GM19467 (cell line): Measurements from ENCODE around the gene METTL16.
"Not testable (repeated sequence)": the region's sequence is repeated elsewhere in the genome, so short reads cannot be mapped to it uniquely, and the experiment has no call there.

Source experiments
- ATAC-seq: cut with Tn5 transposase; IDR thresholded peaks from one replicate; pipeline ENCODE4 v1.9.1; 2021; ENCODE audit warnings: mild to moderate bottlenecking, moderate library complexity; ENCODE audit not compliant: unreplicated experiment

Gene METTL16, protein sequence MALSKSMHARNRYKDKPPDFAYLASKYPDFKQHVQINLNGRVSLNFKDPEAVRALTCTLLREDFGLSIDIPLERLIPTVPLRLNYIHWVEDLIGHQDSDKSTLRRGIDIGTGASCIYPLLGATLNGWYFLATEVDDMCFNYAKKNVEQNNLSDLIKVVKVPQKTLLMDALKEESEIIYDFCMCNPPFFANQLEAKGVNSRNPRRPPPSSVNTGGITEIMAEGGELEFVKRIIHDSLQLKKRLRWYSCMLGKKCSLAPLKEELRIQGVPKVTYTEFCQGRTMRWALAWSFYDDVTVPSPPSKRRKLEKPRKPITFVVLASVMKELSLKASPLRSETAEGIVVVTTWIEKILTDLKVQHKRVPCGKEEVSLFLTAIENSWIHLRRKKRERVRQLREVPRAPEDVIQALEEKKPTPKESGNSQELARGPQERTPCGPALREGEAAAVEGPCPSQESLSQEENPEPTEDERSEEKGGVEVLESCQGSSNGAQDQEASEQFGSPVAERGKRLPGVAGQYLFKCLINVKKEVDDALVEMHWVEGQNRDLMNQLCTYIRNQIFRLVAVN

DNA sequence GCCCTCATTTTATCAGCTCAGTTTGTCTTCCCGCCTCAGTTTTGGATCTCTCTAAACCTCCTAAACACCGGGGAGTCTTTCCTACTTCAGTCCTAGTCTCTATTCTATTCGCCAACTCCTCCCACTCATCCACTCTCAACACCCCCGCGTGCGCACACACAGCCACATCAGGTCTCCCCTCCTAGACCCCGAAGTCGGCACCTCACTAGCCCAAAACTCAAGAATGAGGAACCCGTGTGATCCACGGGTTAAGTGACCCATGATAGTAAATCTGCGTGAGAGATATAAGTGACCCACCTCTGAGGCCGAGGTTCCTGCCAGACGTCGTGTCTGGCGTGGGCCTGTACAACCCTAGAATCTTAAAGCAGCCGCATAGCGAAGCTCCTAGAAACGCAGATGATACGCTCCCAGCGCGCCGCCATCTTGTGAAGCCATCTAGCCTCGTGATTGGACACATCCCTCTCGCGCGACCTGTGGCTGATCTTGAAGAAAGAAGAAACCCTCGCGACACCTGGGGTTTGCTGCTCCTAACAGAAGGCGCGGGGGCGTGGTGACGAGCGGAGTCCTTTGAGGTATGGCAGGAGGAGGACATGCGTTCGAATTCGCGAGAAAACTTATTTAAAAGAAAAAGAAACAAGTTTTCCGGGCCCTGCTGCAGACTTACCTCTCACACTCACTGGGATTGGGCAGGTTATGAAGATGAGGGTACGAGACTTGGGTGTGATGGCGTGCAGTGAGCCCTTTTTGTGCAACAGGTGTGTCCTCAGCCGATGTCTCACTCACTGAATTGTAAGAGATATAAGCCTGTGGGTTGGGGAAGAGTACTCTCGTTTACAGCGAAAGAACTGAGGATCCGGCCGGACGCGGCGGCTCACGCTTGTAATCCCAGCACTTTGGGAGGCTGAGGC is at the start of gene METTL16:
TSS of gene METTL16 (minus strand) at position 427 of the 908 bp plus-strand sequence. CDS start 9,557 bp downstream, outside the sequence.
- peak; percentile 95 for ATAC-seq

DNA sequence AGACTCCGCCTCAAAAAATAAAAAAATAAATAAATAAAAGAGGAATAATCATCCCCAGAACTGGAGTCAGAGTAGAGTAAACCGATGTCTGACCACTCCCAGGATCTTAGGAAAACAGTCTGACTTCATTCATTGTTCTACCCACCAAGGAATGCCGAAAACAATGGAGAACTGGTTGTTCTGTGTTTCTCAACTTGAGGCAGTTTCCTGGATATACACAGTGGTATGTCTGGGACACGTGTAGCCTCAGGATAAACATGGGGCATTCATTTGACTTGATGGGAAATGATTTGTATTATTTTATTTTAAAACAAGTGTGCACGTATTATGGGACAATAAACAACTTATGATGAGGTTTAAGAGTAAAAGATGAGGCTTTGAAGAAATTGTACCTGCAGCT is 49.0 kb upstream of the METTL16 start:
- no peak for ATAC-seq

DNA sequence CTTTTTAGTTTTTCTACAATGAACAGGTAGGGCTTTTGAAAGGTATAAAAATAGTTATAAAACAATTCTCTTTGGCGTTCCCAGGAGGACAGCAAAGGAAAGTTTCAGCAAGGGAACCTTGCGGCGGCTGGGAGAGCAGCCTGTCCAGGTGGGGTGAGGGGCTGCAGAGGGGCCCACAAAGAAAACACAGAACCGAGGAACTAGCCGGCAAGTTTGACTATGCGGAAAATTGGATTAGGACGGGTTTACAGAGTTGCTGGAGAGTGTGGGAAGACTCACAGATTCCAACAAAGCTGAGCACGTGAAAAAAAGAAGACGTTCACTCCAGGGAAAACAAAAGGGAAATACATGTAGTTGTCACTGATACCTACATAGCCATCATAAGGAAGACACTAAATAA is 40.2 kb upstream of the METTL16 start:
- no peak for ATAC-seq

DNA sequence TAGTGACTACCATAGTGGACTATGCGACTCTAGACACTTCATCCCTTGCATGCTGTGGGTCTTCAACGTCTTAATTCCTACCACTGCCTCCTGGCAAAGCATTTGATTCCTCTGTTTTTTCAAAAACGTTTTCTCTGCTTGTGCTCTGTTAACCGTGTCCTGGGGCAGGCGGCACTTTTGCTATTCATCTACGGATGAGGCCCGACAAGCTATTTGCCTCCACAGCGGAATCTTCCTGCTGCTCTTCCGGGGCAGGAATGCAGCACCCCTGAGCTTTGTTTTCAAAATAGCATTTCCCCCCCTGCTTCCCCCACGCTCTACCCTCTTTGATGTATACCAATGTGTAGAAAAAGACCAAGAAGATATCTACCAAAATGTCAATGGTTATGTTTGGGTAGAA is 39.8 kb upstream of the METTL16 start:
- no peak for ATAC-seq

DNA sequence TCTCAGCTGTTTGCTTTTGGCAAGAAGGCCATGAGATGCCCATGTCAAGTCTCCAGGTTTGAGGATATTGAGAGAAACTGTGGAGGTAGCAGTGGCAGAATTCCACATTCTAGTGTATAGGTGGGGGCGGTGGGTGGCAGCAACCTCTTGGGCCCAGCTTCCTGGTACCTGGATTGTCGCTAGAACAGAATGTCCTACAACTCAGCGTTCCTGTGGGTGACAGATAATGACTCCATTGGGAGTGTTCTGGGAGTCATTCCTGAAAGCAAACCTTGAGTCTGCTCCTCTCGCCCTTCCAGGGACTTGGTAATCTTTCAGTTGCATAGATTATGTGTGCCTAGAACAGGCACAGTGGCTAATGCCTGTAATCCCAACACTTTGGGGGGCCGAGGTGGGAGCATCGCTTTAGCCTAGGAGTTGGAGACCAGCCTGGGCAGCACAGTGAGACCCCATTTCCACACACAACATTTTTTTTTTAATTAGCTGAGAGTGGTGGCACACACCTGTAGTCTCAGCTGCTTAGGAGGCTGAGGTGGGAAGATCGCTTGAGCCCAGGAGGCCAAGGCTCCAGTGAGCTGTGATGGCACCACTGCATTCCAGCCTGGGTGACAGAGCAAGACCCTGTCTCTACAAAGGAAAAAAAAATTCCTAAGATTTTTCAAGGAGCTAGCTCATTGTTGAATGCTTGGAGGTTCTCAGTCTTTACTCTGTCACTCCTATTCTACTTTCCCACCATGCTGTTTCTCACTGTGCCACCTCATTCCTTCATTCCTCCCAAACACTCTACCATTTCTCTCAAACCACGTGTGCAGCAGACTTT is 37.9 kb upstream of the METTL16 start:
- ATAC-seq: no peak

DNA sequence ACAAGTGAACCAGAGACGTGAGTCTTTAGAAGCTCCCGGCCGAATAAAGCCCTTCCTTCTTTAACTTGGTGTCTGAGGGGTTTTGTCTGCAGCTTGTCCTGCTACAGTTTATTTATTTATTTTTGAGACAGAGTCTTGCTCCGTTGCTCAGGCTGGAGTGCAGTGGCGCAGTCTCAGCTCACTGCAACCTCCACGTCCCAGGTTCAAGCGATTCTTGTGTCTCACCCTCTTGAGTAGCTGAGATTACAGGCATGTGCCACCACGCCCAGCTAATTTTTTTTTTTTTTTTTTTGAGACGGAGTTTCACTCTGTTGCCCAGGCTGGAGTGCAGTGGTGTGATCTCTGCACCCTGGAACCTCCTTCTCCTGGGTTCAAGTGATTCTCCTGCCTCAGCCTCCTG is 36.3 kb upstream of the METTL16 start:
- ATAC-seq: not testable (repeated sequence)

DNA sequence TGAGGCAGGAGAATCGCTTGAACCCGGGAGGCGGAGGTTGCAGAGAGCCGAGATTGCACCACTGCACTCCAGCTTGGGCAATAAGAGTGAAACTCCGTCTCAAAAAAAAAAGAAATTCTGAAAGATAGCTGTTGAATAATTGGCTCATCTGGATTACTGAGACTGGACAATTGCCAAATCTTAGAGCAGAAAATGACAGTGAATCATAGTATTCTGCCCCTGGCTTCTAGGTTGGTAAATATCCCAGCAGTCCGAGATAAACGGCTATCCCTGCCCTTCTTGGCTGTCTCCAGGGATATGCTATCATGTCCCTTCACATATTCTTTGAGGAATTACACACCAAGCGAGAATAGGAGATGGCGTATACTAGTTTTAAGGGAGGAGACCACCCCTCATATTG is 35.5 kb upstream of the METTL16 start:
- ATAC-seq: no peak

DNA sequence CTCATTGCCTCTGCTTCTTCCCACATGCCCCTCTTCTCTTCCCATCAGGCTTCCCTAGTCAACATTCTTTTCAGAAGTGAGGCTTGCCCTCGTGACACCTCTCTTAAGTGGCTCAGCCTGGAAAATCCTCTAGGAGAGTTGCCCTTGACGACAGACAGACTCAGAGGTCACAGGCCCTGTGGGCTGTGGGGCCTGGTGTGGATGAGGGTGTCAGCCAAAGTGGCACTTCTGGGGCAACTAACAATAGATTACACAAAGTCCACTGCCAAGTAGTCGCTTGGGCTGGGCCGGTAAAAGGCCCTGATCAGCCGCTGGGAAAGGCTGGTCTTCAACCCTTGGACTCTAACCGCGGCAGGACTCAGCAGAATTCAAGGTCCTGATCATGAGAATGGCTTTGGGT is 33.7 kb upstream of the METTL16 start:
- ATAC-seq: no peak

DNA sequence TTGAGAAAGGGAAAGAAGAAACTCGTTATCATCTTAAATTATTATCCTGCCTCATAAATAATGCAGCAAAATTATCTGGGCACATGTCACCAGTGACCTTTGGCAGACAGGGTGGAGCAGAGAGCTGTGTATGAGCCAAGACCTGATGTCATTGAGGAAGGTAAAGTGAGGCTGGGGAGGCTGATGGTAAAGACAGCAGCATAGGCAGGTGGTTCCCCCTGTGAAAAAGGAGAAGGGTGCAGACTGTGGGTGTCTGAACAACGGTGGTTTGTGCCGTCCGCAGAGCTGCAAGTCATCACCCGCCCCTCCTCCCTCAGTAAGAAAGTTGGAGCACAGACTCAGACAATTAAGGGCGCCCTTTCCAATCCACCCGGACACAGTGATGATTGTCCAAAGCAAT is 30.8 kb upstream of the METTL16 start:
- ATAC-seq: no peak

DNA sequence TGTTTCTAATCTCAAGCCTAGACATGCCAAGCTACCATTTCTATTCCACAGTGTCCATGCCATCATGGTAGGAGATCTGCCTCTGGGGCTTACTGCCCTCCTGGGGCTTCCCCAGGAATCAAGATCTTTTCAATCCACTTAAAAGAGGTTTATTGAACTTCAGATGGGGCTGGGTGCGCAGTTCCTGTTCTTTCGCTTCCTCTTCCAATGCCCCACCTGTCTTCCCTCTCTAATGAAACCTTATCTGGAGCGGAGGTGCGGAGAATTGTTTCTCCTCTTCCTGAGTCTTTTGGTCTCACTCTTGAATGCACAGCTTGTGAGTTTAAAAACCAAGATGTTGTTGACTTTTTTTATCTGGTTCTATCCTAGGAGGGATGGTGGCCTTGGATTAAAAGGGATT is 30.4 kb upstream of the METTL16 start:
- no peak for ATAC-seq

DNA sequence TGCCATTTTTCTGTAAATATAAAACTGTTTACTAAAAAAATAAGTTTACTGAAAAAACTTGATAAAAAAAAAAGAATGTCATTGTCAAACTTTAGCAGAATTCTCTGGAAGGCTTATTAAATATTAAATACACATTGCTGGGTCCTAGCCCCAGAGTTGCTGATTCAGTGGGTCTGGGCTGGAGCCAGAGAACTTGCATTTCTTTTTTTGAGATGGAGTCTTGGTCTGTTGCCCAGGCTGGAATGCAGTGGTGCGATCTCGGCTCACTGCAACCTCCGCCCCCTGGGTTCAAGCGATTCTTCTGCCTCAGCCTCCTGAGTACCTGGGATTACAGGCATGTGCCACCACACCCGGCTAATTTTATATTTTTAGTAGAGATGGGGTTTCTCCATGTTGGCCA is 25.9 kb upstream of the METTL16 start:
- ATAC-seq: not testable (repeated sequence)

DNA sequence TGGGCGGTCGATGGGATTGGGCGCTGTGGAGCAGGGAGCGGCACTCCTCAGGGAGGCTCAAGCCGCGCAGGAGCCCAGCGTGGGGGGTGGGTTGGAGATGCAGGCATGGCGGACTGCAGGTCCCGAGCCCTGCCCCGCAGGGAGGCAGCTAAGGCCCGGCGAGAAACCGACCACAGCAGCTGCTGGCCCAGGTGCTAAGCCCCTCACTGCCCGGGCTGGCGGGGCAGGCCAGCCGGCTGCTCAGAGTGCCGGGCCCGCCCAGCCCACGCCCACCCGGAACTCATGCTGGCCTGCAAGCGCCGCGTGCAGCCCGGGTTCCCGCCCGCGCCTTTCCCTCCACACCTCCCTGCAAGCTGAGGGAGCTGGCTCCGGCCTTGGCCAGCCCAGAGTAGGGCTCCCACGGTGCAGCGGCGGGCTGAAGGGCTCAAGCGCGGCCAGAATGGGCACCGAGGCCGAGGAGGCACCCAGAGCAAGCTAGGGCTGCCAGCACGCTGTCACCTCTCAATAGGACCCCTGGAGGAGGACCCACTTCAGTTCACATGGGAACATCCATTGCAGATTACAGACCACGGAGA is 20.5 kb upstream of the METTL16 start:
- no peak for ATAC-seq

DNA sequence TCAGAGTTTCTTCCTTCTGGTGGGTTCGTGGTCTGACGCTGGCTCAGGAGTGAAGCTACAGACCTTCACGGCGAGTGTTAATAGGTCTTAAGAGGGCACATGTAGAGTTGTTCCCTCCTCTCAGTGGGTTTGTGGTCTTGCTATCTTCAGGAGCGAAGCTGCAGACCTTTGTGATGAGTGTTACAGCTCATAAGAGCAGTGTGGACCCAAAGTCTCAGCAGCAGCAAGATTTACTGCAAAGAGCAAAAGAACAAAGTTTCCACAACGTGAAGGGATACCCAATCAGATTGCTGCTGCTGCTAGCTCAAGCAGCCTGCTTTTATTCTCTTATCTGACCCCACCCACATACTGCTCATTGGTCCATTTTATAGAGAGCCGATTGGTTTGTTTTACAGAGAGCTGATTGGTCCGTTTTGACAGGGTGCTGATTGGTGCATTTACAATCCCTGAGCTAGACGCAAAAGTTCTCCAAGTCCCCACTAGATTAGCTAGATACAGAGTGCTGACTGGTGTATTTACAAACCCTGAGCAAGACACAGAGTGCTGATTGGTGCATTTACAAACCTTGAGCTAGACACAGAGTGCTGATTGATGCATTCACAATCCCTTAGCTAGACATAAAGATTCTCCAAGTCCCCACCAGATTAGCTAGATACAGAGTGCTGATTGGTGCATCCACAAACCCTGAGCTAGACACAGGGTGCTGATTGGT is 19.7 kb upstream of the METTL16 start:
- ATAC-seq: not testable (repeated sequence)

DNA sequence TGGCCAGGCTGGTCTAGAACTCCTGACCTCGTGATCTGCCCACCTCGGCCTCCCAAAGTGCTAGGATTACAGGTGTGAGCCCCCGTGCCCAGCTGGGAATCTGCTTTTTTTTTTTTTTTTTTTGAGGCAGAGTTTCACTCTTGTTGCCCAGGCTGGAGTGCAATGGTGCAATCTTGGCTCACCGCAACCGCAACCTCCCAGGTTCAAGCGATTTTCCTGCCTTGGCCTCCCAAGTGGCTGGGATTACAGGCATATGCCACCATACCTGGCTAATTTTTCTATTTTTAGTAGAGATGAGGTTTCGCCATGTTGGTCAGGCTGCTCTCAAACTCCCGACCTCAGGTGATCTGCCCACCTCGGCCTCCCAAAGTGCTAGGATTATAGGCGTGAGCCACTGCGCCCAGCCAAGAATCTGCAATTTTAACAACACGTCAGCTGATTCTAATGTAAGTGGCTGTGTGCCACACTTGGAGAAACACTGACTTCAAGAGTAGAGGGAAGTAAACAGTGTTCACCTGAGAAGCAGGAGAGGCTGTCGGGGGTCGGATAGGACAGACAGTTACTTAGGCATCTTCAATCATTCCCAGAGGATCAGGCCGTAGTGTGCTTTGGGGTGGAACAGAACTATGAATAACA is 10.2 kb upstream of the METTL16 start:
- not testable (repeated sequence) for ATAC-seq

DNA sequence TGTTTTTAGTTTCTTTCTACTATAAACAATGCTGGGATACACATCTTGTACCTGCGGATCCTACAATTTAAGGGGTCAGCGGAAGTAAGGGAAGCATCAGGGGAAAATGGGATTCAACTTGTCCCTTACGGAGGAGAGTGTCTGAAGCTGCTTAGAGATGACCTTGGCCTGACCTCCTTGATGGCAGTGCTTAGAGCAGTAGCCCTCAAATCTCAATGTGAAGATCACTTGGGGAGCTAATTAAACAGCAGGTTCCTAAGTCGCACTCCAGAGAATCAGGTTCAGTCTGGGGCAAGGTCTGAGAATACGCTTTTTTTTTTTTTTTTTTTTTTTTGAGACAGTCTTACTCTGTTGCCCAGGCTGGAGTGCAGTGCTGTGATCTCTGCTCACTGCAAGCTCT is 9.6 kb upstream of the METTL16 start:
- ATAC-seq: no peak

DNA sequence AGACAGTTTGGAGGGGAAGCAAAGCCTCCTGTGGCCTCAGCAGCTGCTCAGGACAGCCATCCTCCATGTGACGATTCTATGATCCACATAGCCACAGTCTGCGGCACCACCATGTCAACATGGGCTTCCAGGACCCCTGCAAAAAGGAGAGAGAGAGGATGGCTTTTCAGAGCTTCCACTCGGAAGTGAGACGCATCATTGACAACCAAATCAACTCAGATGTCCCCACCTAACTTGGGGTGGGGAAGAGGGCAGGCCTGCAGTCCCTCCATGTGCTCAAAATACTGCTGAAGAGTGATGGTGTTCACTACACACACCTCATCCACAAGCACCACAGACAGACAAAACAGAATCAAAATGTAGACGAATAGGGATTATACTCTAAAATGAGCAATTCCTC is 5.9 kb upstream of the METTL16 start:
- ATAC-seq: no peak

DNA sequence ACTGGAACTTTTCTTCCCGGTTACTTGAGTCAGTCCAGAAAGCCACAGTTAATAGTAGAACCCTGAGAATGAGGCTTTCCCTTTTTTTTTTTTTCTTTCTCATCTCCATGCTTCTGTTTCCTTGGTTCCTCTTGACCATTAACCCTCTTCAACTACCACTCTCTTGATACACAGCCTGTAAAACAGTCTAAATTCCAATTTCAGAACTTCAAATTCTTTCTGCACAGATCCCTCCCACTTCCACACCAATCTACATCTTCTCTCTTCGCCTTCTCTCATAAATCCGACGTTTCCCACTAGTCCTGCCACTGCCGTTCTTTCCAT is 588 bp downstream of the METTL16 start:
- ATAC-seq: no peak

DNA sequence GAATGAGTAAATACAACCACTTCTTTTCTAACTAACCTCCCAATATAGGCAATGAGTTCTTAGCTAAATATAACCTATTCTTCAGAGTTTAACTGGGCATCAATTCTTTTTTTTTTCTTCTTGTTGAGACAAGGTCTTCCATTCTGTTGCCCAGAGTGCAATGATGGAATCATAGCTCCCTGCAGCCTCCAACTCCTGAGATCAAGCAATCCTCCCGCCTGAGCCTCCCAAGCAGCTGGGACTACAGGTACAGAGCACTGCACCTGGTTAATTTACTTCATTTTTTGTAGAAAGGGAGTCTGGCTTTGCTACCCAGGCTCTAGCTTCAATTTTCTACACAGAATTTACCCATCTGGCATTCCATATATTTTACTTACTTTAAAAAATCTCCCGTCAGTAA is 1.1 kb downstream of the METTL16 start:
- no peak for ATAC-seq

DNA sequence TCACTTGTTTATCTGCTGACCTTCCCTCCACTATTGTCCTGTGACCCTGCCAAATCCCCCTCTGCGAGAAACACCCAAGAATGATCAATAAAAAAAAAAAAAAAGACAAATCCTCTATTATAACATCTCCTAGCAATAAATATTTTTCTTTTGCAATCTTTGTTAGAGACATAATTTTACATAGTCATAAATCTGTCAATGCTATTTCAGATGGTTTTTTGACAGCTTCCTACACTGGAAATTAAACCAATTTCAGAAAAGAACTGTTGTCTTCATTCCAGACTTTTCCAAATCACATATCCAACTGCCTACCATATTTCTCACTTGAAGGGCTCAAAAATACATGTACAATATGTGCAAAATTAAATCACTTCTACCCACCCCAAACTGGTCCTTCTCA is 3.7 kb downstream of the METTL16 start:
- ATAC-seq: no peak
